GM12878 (cell line): ENCODE data around the gene IDI2. TPM values are rescaled to one million over a fixed set of nuclear protein-coding genes. Genes with fewer than 3 reads are reported as not detected.
A peak's percentile ranks its signal among the peaks of the same experiment; 100 is the strongest.

Experiments used
- ATAC-seq: fragments of 200-7000 bp; cut with Tn5 transposase; 3 replicates; pipeline ENCODE4 v1.9.1; 2020; ENCODE audit warnings: mild to moderate bottlenecking, moderate library complexity
- BruUV-seq: library from RNA; stranded (reverse); fragments of 400-500 nt; replicated peaks from 2 replicates; lab custom pipeline; 2021; lab: Mats Ljungman, UMichigan
- CTCF ChIA-PET: fragments of 300-600 bp; sonication (Branson Sonifier 250); formaldehyde crosslinking; extraction: SDS; loops from one replicate; lab custom pipeline; 2021; ENCODE audit warnings: inconsistent platforms; lab: Yijun Ruan, JAX
- POLR2A ChIA-PET: fragments of 350-600 bp; formaldehyde crosslinking; extraction: SDS; loops from one replicate; lab custom pipeline; 2021; ENCODE audit warnings: inconsistent platforms; lab: Charles Lee
- RAD21 ChIA-PET: fragments of 300-600 bp; sonication (Branson Sonifier 250); formaldehyde crosslinking; loops from one replicate; lab custom pipeline; 2023; ENCODE audit warnings: antibody characterized with exemption; ENCODE audit not compliant: unreplicated experiment; lab: Charles Lee
- SMC1A ChIA-PET: fragments of 300-600 bp; sonication (Branson Sonifier 250); formaldehyde crosslinking; loops from one replicate; lab custom pipeline; 2023; ENCODE audit not compliant: unreplicated experiment, uncharacterized antibody; lab: Charles Lee
- DNase-seq: peaks from one replicate; pipeline ENCODE4 v3.0.0-alpha.2; 2011; ENCODE audit warnings: low read depth, low spot score
- FAIRE-seq: peaks from 3 replicates; lab custom pipeline; 2011; peaks lifted over from hg19 to GRCh38; lab: Jason Lieb, UNC
- H2AFZ ChIP-seq: 2 replicates; pipeline ENCODE4 v1.6.0; 2011; ENCODE audit warnings: low read depth, low read length, control low read depth; ENCODE audit not compliant: control insufficient read depth
- H3K27ac ChIP-seq: 2 replicates; pipeline ENCODE4 v1.5.1; 2011; ENCODE audit warnings: control low read depth; ENCODE audit not compliant: control insufficient read depth, insufficient read depth
- H3K27me3 ChIP-seq, 2 experiments: replicated peaks in 1 of 2; 2 replicates each; pipeline versions ENCODE4 v1.6.0 to v1.6.1; 2011; ENCODE audit warnings: low read length in 1 of 2; ENCODE audit not compliant: control insufficient read depth in 2 of 2, insufficient read depth in 2 of 2
- H3K36me3 ChIP-seq, 2 experiments: 2 replicates each; pipeline ENCODE4 v1.5.1; 2011; ENCODE audit warnings: low read length in 1 of 2; ENCODE audit not compliant: control insufficient read depth in 2 of 2, insufficient read depth in 2 of 2
- H3K4me1 ChIP-seq: 2 replicates; pipeline ENCODE4 v1.6.1; 2011; ENCODE audit warnings: mild to moderate bottlenecking, low read length, moderate library complexity, mixed read lengths; ENCODE audit not compliant: control insufficient read depth, insufficient read depth
- H3K4me2 ChIP-seq: 2 replicates; pipeline ENCODE4 v1.6.0; 2011; ENCODE audit warnings: control low read depth; ENCODE audit not compliant: control insufficient read depth, insufficient read depth
- H3K4me3 ChIP-seq: fragments of 200-600 bp; sonication (generic); 2 replicates; pipeline ENCODE4 v1.5.1; 2016
- H3K79me2 ChIP-seq: 2 replicates; pipeline ENCODE4 v1.6.0; 2011; ENCODE audit warnings: low read length; ENCODE audit not compliant: control insufficient read depth, insufficient read depth
- H3K9ac ChIP-seq: 2 replicates; pipeline ENCODE4 v1.8.0; 2011; ENCODE audit warnings: low read length, control low read depth, mixed read lengths; ENCODE audit not compliant: control insufficient read depth, insufficient read depth
- H3K9me3 ChIP-seq: replicated peaks from 3 replicates; pipeline ENCODE4 v1.5.1; 2011; ENCODE audit warnings: mild to moderate bottlenecking, low read length; ENCODE audit not compliant: control insufficient read depth, insufficient read depth
- H4K20me1 ChIP-seq: 2 replicates; pipeline ENCODE4 v1.6.0; 2011; ENCODE audit not compliant: control insufficient read depth, insufficient read depth
- BHLHE40 ChIP-seq, 2 experiments: fragments of 450-650 bp in 1 of 2; IDR thresholded peaks; 2 replicates each; pipeline ENCODE4 v1.6.1; 2011 to 2017; ENCODE audit warnings: low read depth in 2 of 2, borderline replicate concordance in 1 of 2, improper control_type of control experiment in 1 of 2, low read length in 1 of 2, mild to moderate bottlenecking in 1 of 2
- GABPA ChIP-seq: IDR thresholded peaks from 2 replicates; pipeline ENCODE4 v1.6.1; 2014; ENCODE audit warnings: antibody characterized with exemption, low read depth, mild to moderate bottlenecking, inconsistent platforms
- SPI1 ChIP-seq: IDR thresholded peaks from 2 replicates; pipeline ENCODE4 v1.6.1; 2011; ENCODE audit warnings: low read depth, mild to moderate bottlenecking, low read length, moderate library complexity, borderline replicate concordance; ENCODE audit not compliant: insufficient read depth
- WGBS: methylation state at CpG from one replicate; pipeline ENCODE4 v1.1.6; 2016; ENCODE audit warnings: low lambda C conversion rate; ENCODE audit not compliant: insufficient replicate concordance, insufficient coverage; ENCODE audit errors: missing lambda C conversion rate; 5-methylcytosine and 5-hydroxymethylcytosine counted together
- in situ Hi-C: fragments of 300-500 bp; cut with MboI; formaldehyde crosslinking; loops from 9 replicates; pipeline ENCODE4 v1.14.3; 2018; ENCODE audit warnings: mixed read lengths
- intact Hi-C: fragments of 100-400 bp; cut with micrococcal nuclease; formaldehyde crosslinking; loops from one replicate; pipeline ENCODE4 v1.14.2; 2022; ENCODE audit not compliant: unreplicated experiment
- polyA plus RNA-seq, 11 experiments: library from polyadenylated mRNA; depleted of rRNA in 4 of 11; unstranded in 6 of 11; stranded (reverse) in 5 of 11; fragments of >200 nt; fragmentation: Nextera tagmentation in 4 of 11; fragmentation: Illumina TruSeq in 1 of 11; extraction: Ambion mirVana in 4 of 11; extraction: Trizol in 1 of 11; gene quantifications; 1 replicate in 1 of 11; 2 replicates in 10 of 11; pipeline versions ENCODE4 v1.2.1 to v1.2.3, GENCODE V29; 2011 to 2016; ENCODE audit warnings: inconsistent platforms in 2 of 11, missing spikeins in 2 of 11, low read depth in 1 of 11
- total RNA-seq, 4 experiments: library from RNA; depleted of rRNA in 3 of 4; stranded (reverse); fragments of >200 nt in 3 of 4; fragmentation: Illumina TruSeq in 1 of 4; extraction: Trizol in 1 of 4; gene quantifications; 2 replicates each; pipeline versions ENCODE4 v1.2.1 to v1.2.3, GENCODE V29; 2013 to 2021
- TF ChIP-seq, protein P1 (sequence below): fragments of 450-650 bp; IDR thresholded peaks from 2 replicates; pipeline ENCODE4 v1.6.1; 2017; ENCODE audit warnings: mild to moderate bottlenecking, moderate library complexity

IDI2 gene
- total and polyA plus RNA-seq, 10 of the 15 experiments (the other 5 are each of a cell fraction or from before 2014, with no cell fraction given): 0.06 TPM; not detected in 9

DNA sequence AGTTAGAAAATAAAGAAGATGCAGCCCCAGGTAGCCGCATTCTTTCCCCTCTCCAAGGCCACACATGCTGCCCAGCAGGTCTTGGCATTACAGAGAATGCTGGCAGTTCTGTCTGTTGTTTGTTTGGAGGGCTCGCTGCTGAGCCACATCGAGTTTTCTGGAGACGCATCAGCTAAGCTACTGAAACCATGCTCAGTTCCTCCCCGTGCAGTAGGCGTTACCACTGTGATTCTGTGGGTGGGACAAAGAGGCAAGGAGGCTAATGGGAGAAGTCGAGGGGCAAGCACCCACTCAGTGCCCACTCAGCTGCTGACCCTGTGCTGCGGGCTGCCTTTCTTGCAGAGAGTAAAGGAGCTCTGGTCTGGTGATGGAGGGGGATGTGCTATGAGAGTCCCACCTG is 52.9 kb downstream of the IDI2 start:
- no peak overlapping the region for H3K9ac ChIP-seq
- H3K27me3 ChIP-seq: no peaks in the 10 kb centered on the region
- FAIRE-seq: no peak
- no peak for TF ChIP-seq GABPA
- TF ChIP-seq, protein P1, sequence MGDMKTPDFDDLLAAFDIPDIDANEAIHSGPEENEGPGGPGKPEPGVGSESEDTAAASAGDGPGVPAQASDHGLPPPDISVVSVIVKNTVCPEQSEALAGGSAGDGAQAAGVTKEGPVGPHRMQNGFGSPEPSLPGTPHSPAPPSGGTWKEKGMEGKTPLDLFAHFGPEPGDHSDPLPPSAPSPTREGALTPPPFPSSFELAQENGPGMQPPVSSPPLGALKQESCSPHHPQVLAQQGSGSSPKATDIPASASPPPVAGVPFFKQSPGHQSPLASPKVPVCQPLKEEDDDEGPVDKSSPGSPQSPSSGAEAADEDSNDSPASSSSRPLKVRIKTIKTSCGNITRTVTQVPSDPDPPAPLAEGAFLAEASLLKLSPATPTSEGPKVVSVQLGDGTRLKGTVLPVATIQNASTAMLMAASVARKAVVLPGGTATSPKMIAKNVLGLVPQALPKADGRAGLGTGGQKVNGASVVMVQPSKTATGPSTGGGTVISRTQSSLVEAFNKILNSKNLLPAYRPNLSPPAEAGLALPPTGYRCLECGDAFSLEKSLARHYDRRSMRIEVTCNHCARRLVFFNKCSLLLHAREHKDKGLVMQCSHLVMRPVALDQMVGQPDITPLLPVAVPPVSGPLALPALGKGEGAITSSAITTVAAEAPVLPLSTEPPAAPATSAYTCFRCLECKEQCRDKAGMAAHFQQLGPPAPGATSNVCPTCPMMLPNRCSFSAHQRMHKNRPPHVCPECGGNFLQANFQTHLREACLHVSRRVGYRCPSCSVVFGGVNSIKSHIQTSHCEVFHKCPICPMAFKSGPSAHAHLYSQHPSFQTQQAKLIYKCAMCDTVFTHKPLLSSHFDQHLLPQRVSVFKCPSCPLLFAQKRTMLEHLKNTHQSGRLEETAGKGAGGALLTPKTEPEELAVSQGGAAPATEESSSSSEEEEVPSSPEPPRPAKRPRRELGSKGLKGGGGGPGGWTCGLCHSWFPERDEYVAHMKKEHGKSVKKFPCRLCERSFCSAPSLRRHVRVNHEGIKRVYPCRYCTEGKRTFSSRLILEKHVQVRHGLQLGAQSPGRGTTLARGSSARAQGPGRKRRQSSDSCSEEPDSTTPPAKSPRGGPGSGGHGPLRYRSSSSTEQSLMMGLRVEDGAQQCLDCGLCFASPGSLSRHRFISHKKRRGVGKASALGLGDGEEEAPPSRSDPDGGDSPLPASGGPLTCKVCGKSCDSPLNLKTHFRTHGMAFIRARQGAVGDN: 0 out of 2 replicates have a peak, but pooled peaks have one; percentile 32
- 0 out of 4 replicates have a peak, but pooled peaks of 1 of the 2 experiments have one; percentile 32 for TF ChIP-seq BHLHE40 (IDR thresholded peaks at IDR 0.05; ENCODE audit: borderline replicate concordance in 1 of 2, low read depth in 2 of 2, low read length in 1 of 2)
- TF ChIP-seq SPI1: peak; percentile 73; the same call in 1 of the 2 replicates
- TF ChIP-seq, all 136 proteins: peak for 3
- ATAC-seq: peak; percentile 66
- no peaks in the 10 kb centered on the region for H3K36me3 ChIP-seq
- in situ Hi-C loops (no loop called here), intact Hi-C loops (loop anchor here (1.0 kb wide), 1 partner anchor 28 kb away; no protein-coding TSS in a partner anchor)
- POLR2A ChIA-PET: interaction anchor here (0.6 to 3.6 kb wide), 5 partner anchors 9 to 122 kb away, joined by 3 to 23 read pairs (median 6); partner anchors contain the start of gene GTPBP4
- 18% methylated on average over 8 of the region's 8 CpGs for WGBS
- RAD21 ChIA-PET: interaction anchor here (1.4 to 2.2 kb wide), 2 partner anchors 17 to 20 kb away, joined by 3 to 8 read pairs; no protein-coding TSS in a partner anchor
- no TSS peak for BruUV-seq
- H4K20me1 ChIP-seq: no peaks in the 10 kb centered on the region
- H3K79me2 ChIP-seq: no peaks in the 10 kb centered on the region
- CTCF ChIA-PET: no interaction called here
- peak overlapping the region; percentile 23; the same call in 1 of the 2 replicates for H3K4me2 ChIP-seq
- no peak overlapping the region for H3K27ac ChIP-seq
- peaks cover 19% of the 10 kb centered on the region for H3K4me1 ChIP-seq
- SMC1A ChIA-PET: interaction anchor here (1.2 to 2.5 kb wide), 3 partner anchors 14 to 43 kb away, joined by 4 to 25 read pairs (median 9); partner anchors contain the start of gene GTPBP4
- H3K9me3 ChIP-seq: peaks cover 2% of the 10 kb centered on the region; the same call in 2 of the 3 replicates
- H2AFZ ChIP-seq: no peak overlapping the region
- H3K4me3 ChIP-seq: no peak overlapping the region; the same call in 1 of the 2 replicates
- no peak for DNase-seq
